ENCODE measurements around the gene MCU. TPM values are rescaled to one million over a fixed set of nuclear protein-coding genes. Genes with fewer than 3 reads are reported as not detected.
A peak's percentile ranks its signal among the peaks of the same experiment; 100 is the strongest.

Gene MCU
- total RNA-seq, 1 donor from 2014 or later: 66.3 TPM

- H3K27ac ChIP-seq: peak overlapping the region; percentile 21
- H3K4me3 ChIP-seq: no peak overlapping the region
- peak overlapping the region; percentile 35 for H3K4me2 ChIP-seq
- no peak for TF ChIP-seq CTCF (IDR thresholded peaks at IDR 0.05)
- no peak for TF ChIP-seq EZH2 (IDR thresholded peaks at IDR 0.05)
- TF ChIP-seq EZH2phosphoT487 (IDR thresholded peaks at IDR 0.05): no peak
- H3K27me3 ChIP-seq: no peaks in the 10 kb centered on the region
- H3K4me3 Mint-ChIP-seq: no peak overlapping the region
- no peak overlapping the region for H3K27ac Mint-ChIP-seq
- H3K4me1 Mint-ChIP-seq: peaks cover 24% of the 10 kb centered on the region
- H3K9me3 ChIP-seq (ENCODE audit: low read depth): no peaks in the 10 kb centered on the region
- H3K27me3 Mint-ChIP-seq (ENCODE audit: insufficient read depth, low read depth): no peaks in the 10 kb centered on the region
- H3F3A ChIP-seq (ENCODE audit: low read depth): peaks cover 15% of the 10 kb centered on the region
- H3K4me1 ChIP-seq: peaks cover 27% of the 10 kb centered on the region
- H2AFZ ChIP-seq (replicated peaks): no peak overlapping the region
- H3K9ac ChIP-seq: no peak overlapping the region
- no peak for DNase-seq (ENCODE audit: low spot score)
- no peaks in the 10 kb centered on the region for H4K20me1 ChIP-seq (ENCODE audit: low read depth)
- H3K36me3 Mint-ChIP-seq: peaks cover 15% of the 10 kb centered on the region
- no peaks in the 10 kb centered on the region for H3K79me2 ChIP-seq (ENCODE audit: low read depth)
- H3K36me3 ChIP-seq: no peaks in the 10 kb centered on the region
- peaks cover 2% of the 10 kb centered on the region for H3K9me3 Mint-ChIP-seq
Measured at GRCh38 chr10:72885953-72886352, 194.0 kb downstream of the MCU start.

- peak overlapping the region; percentile 8 for H3K27ac ChIP-seq
- H3K9ac ChIP-seq: no peak overlapping the region
- H3F3A ChIP-seq (ENCODE audit: low read depth): peaks cover 15% of the 10 kb centered on the region
- H3K4me3 Mint-ChIP-seq: no peak overlapping the region
- H3K9me3 Mint-ChIP-seq: peaks cover 2% of the 10 kb centered on the region
- H3K4me3 ChIP-seq: no peak overlapping the region
- TF ChIP-seq EZH2 (IDR thresholded peaks at IDR 0.05): no peak
- TF ChIP-seq EZH2phosphoT487 (IDR thresholded peaks at IDR 0.05): no peak
- no peak for TF ChIP-seq CTCF (IDR thresholded peaks at IDR 0.05)
- peak overlapping the region; percentile 35 for H3K4me2 ChIP-seq
- H3K27me3 ChIP-seq: no peaks in the 10 kb centered on the region
- peaks cover 22% of the 10 kb centered on the region for H3K4me1 Mint-ChIP-seq
- H3K27ac Mint-ChIP-seq: no peak overlapping the region
- peak; percentile 52 for DNase-seq (ENCODE audit: low spot score)
- peaks cover 13% of the 10 kb centered on the region for H3K36me3 Mint-ChIP-seq
- peaks cover 27% of the 10 kb centered on the region for H3K4me1 ChIP-seq
- no peaks in the 10 kb centered on the region for H3K36me3 ChIP-seq
- no peaks in the 10 kb centered on the region for H4K20me1 ChIP-seq (ENCODE audit: low read depth)
- no peak overlapping the region for H2AFZ ChIP-seq (replicated peaks)
- H3K79me2 ChIP-seq (ENCODE audit: low read depth): no peaks in the 10 kb centered on the region
- no peaks in the 10 kb centered on the region for H3K9me3 ChIP-seq (ENCODE audit: low read depth)
- no peaks in the 10 kb centered on the region for H3K27me3 Mint-ChIP-seq (ENCODE audit: insufficient read depth, low read depth)
Measured at GRCh38 chr10:72886621-72887020, 194.7 kb downstream of the MCU start.

DNA sequence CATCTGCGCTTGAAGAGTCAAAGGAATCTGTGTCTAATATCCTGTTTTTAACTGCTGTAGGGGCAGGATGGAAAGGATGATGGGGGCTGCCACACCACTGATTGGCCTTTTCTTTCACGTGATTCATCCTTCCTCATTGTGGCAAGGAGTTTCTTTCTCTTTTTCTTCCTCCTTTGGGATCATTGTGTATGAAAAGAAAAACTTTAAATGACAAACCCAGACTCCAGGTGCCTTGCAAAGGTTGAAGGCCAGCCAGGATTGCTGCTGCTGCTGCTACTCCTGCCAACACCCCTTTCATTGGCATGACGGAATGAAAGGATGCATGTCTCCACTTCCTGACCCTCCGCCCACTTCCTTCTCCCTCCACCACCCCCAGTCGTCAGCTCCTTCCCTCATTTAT lies 195.1 kb downstream of the MCU start:
- Histone ChIP-seq H2AFZ (replicated peaks) (no peak overlapping the region), H4K20me1 (ENCODE audit: low read depth) (no peaks in the 10 kb centered on the region), H3K36me3 (no peaks in the 10 kb centered on the region), H3K4me3 (no peak overlapping the region), H3K4me2 (peak overlapping the region; percentile 35), H3K9ac (no peak overlapping the region), H3K27me3 (no peaks in the 10 kb centered on the region), H3K9me3 (ENCODE audit: low read depth) (no peaks in the 10 kb centered on the region), H3K4me1 (peaks cover 27% of the 10 kb centered on the region), H3K27ac (peak overlapping the region; percentile 8), H3K79me2 (ENCODE audit: low read depth) (no peaks in the 10 kb centered on the region), H3F3A (ENCODE audit: low read depth) (peaks cover 15% of the 10 kb centered on the region)
- no peak overlapping the region for H3K27ac Mint-ChIP-seq
- no peaks in the 10 kb centered on the region for H3K27me3 Mint-ChIP-seq (ENCODE audit: insufficient read depth, low read depth)
- H3K4me3 Mint-ChIP-seq: no peak overlapping the region
- DNase-seq (ENCODE audit: low spot score): no peak
- TF ChIP-seq EZH2phosphoT487 (IDR thresholded peaks at IDR 0.05) (no peak), EZH2 (IDR thresholded peaks at IDR 0.05) (no peak), CTCF (IDR thresholded peaks at IDR 0.05) (no peak)
- H3K4me1 Mint-ChIP-seq: peaks cover 18% of the 10 kb centered on the region
- peaks cover under 1% of the 10 kb centered on the region for H3K9me3 Mint-ChIP-seq
- H3K36me3 Mint-ChIP-seq: peaks cover 12% of the 10 kb centered on the region

Measured in neural progenitor cell (in vitro differentiated cells).